ENCODE results near the gene CTAG2. TPM values are rescaled to one million over a fixed set of nuclear protein-coding genes. Genes with fewer than 3 reads are reported as not detected.
A peak's percentile ranks its signal among the peaks of the same experiment; 100 is the strongest.
"Not testable (repeated sequence)": the region's sequence is repeated elsewhere in the genome, so short reads cannot be mapped to it uniquely, and the experiment has no call there.

The CTAG2 gene
- total RNA-seq, 6 donors from 2014 or later = not detected

DNA sequence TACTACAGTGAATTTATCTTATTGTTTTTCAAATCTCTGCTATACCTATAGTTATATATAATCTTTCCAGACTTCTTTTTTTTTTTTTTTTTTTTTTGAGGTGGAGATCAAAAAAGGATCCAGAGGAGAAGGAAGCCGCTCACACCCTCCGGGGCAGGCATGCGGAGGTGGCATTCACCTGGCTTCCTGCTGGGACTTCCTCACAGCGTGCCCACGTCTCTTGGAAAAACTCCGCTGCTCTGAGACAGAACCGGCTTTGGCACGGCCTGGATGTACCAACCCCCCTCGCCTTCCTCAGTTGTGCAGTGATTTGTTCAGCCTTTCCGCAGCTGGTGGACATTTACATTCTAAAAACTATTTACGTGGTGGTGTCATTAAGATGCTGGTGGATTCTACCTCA, 45.4 kb downstream of the CTAG2 start:
- H3K36me3 ChIP-seq; H3K9me3 ChIP-seq; H3K27ac ChIP-seq; H3K27me3 ChIP-seq; ATAC-seq (ENCODE audit: low FRiP score in 2 of 2); DNase-seq; H3K4me3 ChIP-seq; H3K4me1 ChIP-seq: not testable (repeated sequence)
- 80 to 92% methylated on average over 3 to 11 of the region's 11 CpGs for WGBS, 2 donors

DNA sequence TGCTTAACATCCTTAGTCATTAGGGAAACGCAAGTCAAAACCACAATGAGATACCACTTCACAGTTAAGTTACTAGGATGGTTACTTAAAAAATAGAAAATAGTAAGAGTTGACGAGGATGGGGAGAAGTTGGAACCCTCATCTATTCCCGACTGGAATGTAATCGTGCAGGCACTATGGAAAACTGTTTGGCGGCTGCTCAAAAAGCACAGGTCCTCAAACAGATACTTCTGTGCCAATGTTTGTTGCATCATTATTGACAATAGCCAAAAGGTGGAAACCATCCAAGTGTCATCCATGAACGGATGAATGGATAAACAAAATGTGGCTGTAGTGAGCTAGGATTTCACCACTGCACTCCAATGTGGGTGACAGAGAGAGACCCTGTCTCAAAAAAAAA, 46.0 kb downstream of the CTAG2 start:
- no peaks in the 10 kb centered on the region for H3K36me3 ChIP-seq
- H3K4me3 ChIP-seq = no peak overlapping the region
- H3K4me1 ChIP-seq = no peaks in the 10 kb centered on the region
- no peak overlapping the region for H3K27ac ChIP-seq
- TF ChIP-seq EP300 (IDR thresholded peaks at IDR 0.05) = no peak
- no peak for TF ChIP-seq POLR2A (IDR thresholded peaks at IDR 0.05)
- TF ChIP-seq POLR2AphosphoS5 (IDR thresholded peaks at IDR 0.05) = no peak
- TF ChIP-seq, protein P1, sequence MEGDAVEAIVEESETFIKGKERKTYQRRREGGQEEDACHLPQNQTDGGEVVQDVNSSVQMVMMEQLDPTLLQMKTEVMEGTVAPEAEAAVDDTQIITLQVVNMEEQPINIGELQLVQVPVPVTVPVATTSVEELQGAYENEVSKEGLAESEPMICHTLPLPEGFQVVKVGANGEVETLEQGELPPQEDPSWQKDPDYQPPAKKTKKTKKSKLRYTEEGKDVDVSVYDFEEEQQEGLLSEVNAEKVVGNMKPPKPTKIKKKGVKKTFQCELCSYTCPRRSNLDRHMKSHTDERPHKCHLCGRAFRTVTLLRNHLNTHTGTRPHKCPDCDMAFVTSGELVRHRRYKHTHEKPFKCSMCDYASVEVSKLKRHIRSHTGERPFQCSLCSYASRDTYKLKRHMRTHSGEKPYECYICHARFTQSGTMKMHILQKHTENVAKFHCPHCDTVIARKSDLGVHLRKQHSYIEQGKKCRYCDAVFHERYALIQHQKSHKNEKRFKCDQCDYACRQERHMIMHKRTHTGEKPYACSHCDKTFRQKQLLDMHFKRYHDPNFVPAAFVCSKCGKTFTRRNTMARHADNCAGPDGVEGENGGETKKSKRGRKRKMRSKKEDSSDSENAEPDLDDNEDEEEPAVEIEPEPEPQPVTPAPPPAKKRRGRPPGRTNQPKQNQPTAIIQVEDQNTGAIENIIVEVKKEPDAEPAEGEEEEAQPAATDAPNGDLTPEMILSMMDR (IDR thresholded peaks at IDR 0.05) = no peak
- ATAC-seq (ENCODE audit: low FRiP score in 2 of 2) = no peak
- no peak for DNase-seq
- H3K9me3 ChIP-seq = no peaks in the 10 kb centered on the region
- WGBS, 2 donors = 60 to 68% methylated on average over 6 of the region's 6 CpGs
- no peaks in the 10 kb centered on the region for H3K27me3 ChIP-seq

DNA sequence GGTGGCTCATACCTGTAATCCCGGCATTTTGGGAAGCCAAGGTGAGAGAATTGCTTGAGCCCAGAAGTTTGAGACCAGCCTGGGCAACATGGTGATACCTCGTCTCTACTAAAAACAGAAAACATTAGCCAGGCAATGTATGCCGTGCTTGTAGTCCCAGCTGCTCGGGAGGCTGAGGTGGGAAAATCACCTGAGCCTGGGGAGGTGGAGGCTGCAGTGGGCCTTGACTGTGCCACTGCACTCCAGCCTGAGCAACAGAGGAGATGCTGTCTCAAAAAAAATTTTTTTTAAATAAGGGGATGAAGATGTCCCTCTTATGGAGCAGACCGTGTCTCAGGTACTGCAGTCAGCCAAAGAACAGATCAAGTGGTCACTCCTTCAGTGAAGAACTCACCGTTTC, 47.8 kb downstream of the CTAG2 start:
- H3K4me1 ChIP-seq = no peaks in the 10 kb centered on the region
- no peaks in the 10 kb centered on the region for H3K36me3 ChIP-seq
- H3K27ac ChIP-seq = no peak overlapping the region
- no peak for TF ChIP-seq POLR2A (IDR thresholded peaks at IDR 0.05)
- no peaks in the 10 kb centered on the region for H3K27me3 ChIP-seq
- H3K9me3 ChIP-seq = no peaks in the 10 kb centered on the region
- no peak overlapping the region for H3K4me3 ChIP-seq
- DNase-seq = no peak
- WGBS, 2 donors = 81 to 85% methylated on average over 4 to 6 of the region's 6 CpGs
- no peak for ATAC-seq (ENCODE audit: low FRiP score in 2 of 2)

DNA sequence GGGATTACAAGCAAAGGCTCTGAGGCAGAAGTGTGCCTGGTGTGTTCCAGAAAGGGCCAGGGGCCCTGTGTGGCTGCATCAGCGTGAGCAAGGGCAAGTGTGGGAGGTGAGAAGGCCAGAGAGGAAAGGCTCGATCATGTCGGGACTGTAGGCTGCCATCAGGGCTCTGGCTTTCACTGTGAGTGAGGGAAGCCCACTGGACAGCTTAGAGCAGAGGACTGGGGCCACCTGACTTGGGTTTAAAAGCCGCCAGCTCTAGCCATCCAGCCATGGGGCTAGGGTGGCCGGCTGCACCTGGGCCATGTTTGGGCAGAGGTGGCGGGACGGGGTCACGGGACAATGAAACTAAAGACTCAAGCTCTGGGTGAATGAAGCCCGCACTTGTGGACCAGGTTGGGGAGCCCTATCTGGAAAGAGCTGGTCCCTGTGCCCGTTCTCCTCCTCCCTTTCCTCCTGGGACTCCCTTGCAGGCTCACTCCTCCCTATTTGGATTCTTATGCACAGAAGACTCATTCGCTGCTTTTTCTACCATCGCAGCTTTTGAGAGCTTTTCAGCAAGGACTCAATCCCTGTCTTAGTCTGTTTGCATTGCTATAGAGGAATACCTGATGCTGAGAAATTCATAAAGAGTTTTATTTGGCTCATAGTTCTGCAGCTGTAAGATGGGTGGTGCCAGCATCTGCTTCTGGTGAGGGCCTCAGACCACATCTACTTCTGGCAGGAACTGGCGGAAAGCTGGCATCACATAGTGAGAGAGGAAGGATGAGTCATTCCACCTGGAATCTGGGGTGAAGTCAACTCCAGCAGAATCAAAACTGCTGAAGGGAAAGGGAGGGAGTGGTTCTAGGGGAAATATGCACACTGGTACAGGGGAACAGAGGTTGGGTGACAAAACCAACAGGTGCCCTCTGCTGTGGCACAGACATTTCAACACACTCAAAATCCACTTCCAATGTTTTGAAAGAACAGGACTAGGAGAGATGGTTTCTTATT, 49.6 kb downstream of the CTAG2 start:
- Histone ChIP-seq H3K27ac (no peak overlapping the region), H3K4me1 (no peaks in the 10 kb centered on the region), H3K27me3 (no peaks in the 10 kb centered on the region), H3K36me3 (no peaks in the 10 kb centered on the region), H3K9me3 (no peaks in the 10 kb centered on the region), H3K4me3 (no peak overlapping the region)
- 77 to 79% methylated on average over 6 to 13 of the region's 13 CpGs for WGBS, 2 donors
- no peak for TF ChIP-seq POLR2A (IDR thresholded peaks at IDR 0.05)
- no peak for TF ChIP-seq POLR2AphosphoS5 (IDR thresholded peaks at IDR 0.05)
- no peak for TF ChIP-seq EP300 (IDR thresholded peaks at IDR 0.05)
- TF ChIP-seq, protein P1 (IDR thresholded peaks at IDR 0.05) = no peak
- peak in 1 of 2 donors; percentile 17 for DNase-seq
- no peak for ATAC-seq (ENCODE audit: low FRiP score in 2 of 2)

DNA sequence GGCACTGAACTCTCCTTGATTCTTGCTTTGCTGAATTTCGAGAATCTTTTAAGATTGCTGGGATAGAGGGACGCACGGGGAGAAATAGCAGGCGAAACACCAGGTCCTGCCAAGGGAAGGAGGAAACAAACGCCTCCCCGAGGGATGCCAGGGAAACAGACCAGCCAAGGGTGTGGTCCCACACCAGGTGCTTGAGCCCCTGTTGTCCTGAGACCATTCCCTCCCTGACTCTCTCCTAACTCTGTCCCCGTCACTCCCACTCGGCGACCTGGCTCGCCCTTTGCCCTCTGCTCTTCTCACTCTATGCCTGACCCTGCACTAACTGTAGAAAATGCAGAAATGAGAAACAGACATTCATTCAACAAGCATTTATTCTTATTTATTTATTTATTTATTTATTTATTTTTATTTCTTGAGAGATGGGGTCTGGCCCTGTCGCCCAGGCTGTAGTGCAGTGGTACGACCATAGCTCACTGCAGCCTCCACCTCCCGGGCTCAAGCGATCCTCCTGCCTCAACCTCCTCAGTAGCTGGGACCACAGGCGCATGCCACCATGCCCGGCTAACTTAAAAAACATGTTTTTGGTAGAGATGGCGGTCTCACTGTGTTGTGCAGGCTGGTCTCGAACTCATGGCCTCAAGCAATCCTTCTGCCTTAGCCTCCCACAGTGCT, 50.5 kb downstream of the CTAG2 start:
- Histone ChIP-seq H3K9me3 (no peaks in the 10 kb centered on the region), H3K36me3 (no peaks in the 10 kb centered on the region), H3K4me3 (no peak overlapping the region), H3K4me1 (no peaks in the 10 kb centered on the region), H3K27ac (no peak overlapping the region), H3K27me3 (no peaks in the 10 kb centered on the region)
- DNase-seq = no peak
- no peak for TF ChIP-seq POLR2AphosphoS5 (IDR thresholded peaks at IDR 0.05)
- TF ChIP-seq EP300 (IDR thresholded peaks at IDR 0.05) = no peak
- TF ChIP-seq, protein P1 (IDR thresholded peaks at IDR 0.05) = no peak
- TF ChIP-seq POLR2A (IDR thresholded peaks at IDR 0.05) = no peak
- ATAC-seq (ENCODE audit: low FRiP score in 2 of 2) = no peak
- WGBS, 2 donors = 87 to 93% methylated on average over 15 to 18 of the region's 18 CpGs

Data from upper lobe of left lung (tissue), 6 donors.